ENCODE measurements around the gene E2F4.
A peak's percentile ranks its signal among the peaks of the same experiment; 100 is the strongest.

Gene E2F4

GRCh38 chr16:67226295-67226803, 34.4 kb downstream of the E2F4 start:
- DNase-seq (ENCODE audit: low read depth): no peak
- TF ChIP-seq CTCF (conservative IDR thresholded peaks at IDR 0.05; ENCODE audit: low read depth, low read length): no peak
- H3K4me3 ChIP-seq (ENCODE audit: low read depth, low read length): peak overlapping the region; percentile 92

- H3K4me3 ChIP-seq (ENCODE audit: low read depth, low read length): peak within 1 kb of the TSS; percentile 92
- DNase-seq (ENCODE audit: low read depth): peak; percentile 98
- TF ChIP-seq CTCF (conservative IDR thresholded peaks at IDR 0.05; ENCODE audit: low read depth, low read length): peak; percentile 21
Observed at GRCh38 chr16:67226804-67227566, 35.0 kb downstream of the E2F4 start, which contains the start of gene TMEM208. Gene TMEM208 (plus strand): TSS chr16:67227130. CDS start chr16:67227219, 89 bp downstream.

- DNase-seq (ENCODE audit: low read depth): no peak
- peak overlapping the region; percentile 92 for H3K4me3 ChIP-seq (ENCODE audit: low read depth, low read length)
- TF ChIP-seq CTCF (conservative IDR thresholded peaks at IDR 0.05; ENCODE audit: low read depth, low read length): no peak
Observed at GRCh38 chr16:67227567-67227921, 35.6 kb downstream of the E2F4 start.

GRCh38 chr16:67228034-67228785, 36.3 kb downstream of the E2F4 start:
- no peak for TF ChIP-seq CTCF (conservative IDR thresholded peaks at IDR 0.05; ENCODE audit: low read depth, low read length)
- H3K4me3 ChIP-seq (ENCODE audit: low read depth, low read length): peak overlapping the region; percentile 92
- DNase-seq (ENCODE audit: low read depth): no peak

GRCh38 chr16:67228905-67229304, 37.0 kb downstream of the E2F4 start:
- no peak for DNase-seq (ENCODE audit: low read depth)
- no peak overlapping the region for H3K4me3 ChIP-seq (ENCODE audit: low read depth, low read length)
- TF ChIP-seq CTCF (conservative IDR thresholded peaks at IDR 0.05; ENCODE audit: low read depth, low read length): no peak

GRCh38 chr16:67229906-67230808, 38.2 kb downstream of the E2F4 start:
- no peak for TF ChIP-seq CTCF (conservative IDR thresholded peaks at IDR 0.05; ENCODE audit: low read depth, low read length)
- DNase-seq (ENCODE audit: low read depth): no peak
- H3K4me3 ChIP-seq (ENCODE audit: low read depth, low read length): no peak overlapping the region
